ENCODE measurements around the gene ZNF143.
"Not testable (repeated sequence)": the region's sequence is repeated elsewhere in the genome, so short reads cannot be mapped to it uniquely, and the experiment has no call there.

The ZNF143 gene

DNA sequence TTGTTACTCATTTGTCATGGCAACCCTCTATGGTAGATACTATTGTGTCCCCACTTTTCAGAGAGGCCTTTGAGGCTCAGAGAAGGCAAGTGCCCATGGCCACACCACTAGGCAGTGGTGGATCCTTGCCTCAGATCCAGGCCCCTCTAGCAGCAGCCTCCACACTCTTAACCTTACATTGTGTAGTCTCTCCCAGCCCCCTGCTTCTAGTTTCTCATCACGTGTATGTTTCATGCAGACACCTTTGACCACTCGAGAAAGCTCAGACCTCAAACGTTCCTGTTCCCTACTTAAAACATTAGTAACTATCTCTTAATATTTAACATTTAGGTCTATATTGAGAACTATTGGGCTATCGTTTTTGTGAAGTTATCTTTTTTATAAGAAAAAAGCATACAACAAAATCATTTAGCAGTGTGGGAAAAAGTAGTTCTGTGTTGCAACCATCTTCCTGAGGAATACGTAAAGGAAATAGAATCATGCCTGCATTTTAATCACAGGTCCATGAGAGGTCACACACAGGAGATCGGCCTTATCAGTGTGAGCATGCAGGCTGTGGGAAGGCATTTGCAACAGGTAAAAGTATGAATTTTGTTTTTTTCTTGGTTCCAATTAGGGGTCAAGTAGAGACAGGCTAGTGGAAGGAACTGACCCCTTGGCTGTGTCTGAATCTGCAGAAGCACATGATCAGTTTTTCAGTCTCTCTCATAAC, 35.1 kb downstream of the ZNF143 start:
- in situ Hi-C loops (cut with HindIII; ENCODE audit: low sequenced_read_pairs), result no loop called here
- DNase-seq (ENCODE audit: low read depth, low spot score), result no peak
- TF ChIP-seq, protein P1, sequence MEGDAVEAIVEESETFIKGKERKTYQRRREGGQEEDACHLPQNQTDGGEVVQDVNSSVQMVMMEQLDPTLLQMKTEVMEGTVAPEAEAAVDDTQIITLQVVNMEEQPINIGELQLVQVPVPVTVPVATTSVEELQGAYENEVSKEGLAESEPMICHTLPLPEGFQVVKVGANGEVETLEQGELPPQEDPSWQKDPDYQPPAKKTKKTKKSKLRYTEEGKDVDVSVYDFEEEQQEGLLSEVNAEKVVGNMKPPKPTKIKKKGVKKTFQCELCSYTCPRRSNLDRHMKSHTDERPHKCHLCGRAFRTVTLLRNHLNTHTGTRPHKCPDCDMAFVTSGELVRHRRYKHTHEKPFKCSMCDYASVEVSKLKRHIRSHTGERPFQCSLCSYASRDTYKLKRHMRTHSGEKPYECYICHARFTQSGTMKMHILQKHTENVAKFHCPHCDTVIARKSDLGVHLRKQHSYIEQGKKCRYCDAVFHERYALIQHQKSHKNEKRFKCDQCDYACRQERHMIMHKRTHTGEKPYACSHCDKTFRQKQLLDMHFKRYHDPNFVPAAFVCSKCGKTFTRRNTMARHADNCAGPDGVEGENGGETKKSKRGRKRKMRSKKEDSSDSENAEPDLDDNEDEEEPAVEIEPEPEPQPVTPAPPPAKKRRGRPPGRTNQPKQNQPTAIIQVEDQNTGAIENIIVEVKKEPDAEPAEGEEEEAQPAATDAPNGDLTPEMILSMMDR (IDR thresholded peaks at IDR 0.05; ENCODE audit: low read depth, low read length), result no peak
- H3K4me3 ChIP-seq (ENCODE audit: low read depth, low read length), result no peak overlapping the region

DNA sequence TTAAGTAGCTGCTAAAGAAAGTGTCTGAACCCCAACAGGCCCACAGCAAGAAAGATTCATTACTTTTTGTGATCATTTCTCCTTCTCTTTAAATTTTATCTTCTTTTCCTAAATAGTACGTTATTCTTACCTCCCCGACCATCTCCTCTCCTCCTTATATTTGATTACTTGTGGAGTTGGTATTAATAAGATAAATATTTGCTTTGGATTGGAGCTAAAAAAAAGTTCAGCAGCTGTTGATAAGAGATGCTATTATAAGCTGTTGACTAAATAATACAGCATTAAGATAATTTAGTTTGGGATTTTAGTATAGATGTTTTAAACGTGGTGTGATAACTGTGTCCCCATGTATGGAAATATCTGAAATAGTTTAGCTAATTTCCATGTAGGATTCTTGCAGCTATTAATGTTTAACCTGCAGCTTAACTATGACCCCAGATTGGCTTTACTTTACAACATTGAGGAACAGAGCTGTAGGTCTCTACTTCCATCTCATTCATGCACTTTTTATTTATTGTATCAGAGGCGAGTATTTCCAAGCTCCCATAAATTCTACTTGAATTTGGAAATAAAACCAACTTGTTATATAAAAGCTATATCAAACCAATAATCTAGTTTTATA, 37.8 kb downstream of the ZNF143 start:
- H3K4me3 ChIP-seq (ENCODE audit: low read depth, low read length), result no peak overlapping the region
- in situ Hi-C loops (cut with HindIII; ENCODE audit: low sequenced_read_pairs), result no loop called here
- DNase-seq (ENCODE audit: low read depth, low spot score), result no peak
- TF ChIP-seq, protein P1 (IDR thresholded peaks at IDR 0.05; ENCODE audit: low read depth, low read length), result no peak

DNA sequence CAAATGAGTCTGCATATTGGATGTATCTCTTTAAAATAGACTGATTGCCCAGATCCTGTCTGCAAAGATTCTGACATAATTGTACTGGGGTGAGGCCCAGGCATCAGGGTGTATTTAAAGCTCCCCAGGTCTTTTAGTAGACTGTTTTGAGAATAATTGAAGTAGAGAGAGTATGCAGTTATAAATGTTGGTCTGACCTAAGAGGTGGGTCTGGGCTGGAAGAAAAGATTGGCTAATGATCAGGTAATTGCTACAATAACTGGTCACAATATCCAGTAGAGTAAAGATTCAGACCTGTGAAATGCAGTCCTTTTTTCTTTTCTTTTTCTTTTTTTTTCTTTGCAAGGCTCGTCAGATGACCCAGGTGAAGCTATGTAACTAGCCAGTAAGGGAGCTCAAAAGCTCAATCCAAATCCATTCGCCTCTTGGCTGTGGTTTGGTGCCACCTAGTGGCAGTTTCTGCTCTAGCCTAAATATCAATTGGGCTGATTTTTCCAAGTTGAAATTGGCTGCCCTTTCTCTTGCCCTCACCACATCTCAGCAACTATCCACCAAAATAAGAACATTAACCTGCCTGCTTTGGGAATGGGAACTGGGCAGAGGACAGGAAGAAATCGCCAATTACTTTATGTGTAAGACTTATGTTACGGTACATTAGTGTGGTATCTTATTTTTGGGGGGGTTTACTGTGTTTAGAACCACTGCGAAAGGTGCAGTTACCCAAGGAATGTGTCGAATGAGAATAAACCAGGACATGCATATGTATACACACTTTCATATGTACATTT, 45.9 kb downstream of the ZNF143 start:
- H3K4me3 ChIP-seq (ENCODE audit: low read depth, low read length), result no peak overlapping the region
- DNase-seq (ENCODE audit: low read depth, low spot score), result peak; percentile 82
- in situ Hi-C loops (cut with HindIII; ENCODE audit: low sequenced_read_pairs), result no loop called here
- TF ChIP-seq, protein P1 (IDR thresholded peaks at IDR 0.05; ENCODE audit: low read depth, low read length), result peak; percentile 86

DNA sequence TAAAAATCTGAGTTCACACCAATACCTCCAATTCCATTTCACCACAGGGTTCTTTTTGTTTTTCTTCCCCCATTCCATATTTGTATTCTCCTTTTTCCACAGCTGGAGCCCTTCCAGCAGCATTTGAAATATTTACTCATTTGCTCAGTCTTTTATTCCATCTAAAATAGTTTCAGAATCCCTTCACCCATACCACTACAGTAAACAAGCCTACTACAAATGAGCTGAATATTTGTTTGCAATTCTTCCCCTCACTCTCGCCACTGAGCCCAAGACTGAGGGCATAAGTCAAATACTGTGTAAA, 46.4 kb downstream of the ZNF143 start:
- no peak overlapping the region for H3K4me3 ChIP-seq (ENCODE audit: low read depth, low read length)
- TF ChIP-seq, protein P1 (IDR thresholded peaks at IDR 0.05; ENCODE audit: low read depth, low read length), result no peak
- no peak for DNase-seq (ENCODE audit: low read depth, low spot score)
- in situ Hi-C loops (cut with HindIII; ENCODE audit: low sequenced_read_pairs), result no loop called here

DNA sequence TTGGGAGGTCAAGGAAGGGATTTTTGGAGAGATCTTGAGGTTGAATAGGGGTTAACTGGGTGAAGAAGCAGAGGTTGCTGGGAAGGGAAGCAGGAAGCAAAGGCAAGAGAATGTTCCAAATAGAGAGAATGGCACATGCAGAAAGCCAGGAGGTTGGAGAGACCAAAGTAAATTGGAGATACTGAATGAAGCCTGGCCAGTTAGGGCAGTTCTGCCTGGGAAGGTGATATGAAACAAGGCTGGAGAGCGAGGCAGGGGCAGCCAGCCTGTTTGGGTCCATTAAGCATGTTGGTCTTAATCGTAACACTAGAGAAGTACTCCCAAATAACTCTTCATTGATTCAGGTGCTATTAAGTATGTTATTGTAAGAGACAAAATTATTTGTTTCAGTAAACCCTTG, 48.2 kb downstream of the ZNF143 start:
- no peak for DNase-seq (ENCODE audit: low read depth, low spot score)
- TF ChIP-seq, protein P1 (IDR thresholded peaks at IDR 0.05; ENCODE audit: low read depth, low read length), result no peak
- H3K4me3 ChIP-seq (ENCODE audit: low read depth, low read length), result no peak overlapping the region
- in situ Hi-C loops (cut with HindIII; ENCODE audit: low sequenced_read_pairs), result no loop called here

DNA sequence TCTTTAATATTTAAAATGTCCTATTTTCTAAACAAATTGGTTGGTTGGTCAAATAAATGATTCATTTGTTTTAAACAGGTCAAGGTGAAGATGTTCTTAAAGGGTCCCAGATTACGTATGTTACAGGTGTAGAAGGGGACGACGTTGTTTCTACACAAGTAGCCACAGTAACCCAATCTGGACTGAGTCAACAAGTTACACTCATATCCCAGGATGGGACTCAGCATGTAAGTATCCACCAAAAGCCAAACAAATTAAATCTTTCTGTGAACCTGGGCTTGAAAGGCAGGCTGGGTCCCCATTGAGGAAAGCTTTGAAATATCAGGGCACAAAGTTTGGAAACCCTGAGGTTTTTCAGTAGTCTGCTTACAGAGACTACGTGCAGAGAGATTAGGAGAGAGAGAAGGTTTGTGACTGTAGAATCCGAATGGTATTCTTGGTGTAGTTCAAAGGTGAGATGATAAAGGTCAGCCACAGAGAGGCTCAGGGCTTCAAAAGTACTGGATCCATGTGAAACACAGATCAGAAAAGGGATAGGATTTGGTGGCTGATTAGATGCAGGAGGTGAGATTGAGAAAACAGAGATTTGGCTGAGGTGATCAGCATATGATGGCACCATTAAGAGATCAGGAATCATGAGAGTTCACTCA, 51.7 kb downstream of the ZNF143 start:
- in situ Hi-C loops (cut with HindIII; ENCODE audit: low sequenced_read_pairs), result no loop called here

DNA sequence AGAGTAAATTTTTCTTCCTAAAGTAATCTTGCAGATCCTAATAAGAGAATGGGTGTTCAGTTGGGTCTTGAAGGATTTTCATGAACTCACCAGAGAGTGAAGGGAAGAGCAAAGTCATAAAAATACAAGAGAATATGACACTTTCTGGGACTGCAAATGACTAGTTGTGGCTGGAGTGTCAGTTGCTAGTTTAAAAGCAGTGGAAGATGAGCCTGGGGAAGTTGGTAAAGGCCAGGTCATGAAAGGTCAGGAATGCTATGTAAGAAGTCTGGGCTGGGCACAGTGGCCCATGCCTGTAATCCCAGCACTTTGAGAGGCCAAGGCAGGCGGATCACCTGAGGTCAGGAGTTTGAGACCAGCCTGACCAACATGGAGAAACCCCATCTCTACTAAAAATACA, 53.8 kb downstream of the ZNF143 start:
- in situ Hi-C loops (cut with HindIII; ENCODE audit: low sequenced_read_pairs); DNase-seq (ENCODE audit: low read depth, low spot score); H3K4me3 ChIP-seq (ENCODE audit: low read depth, low read length): not testable (repeated sequence)

More for the DNA sequence above, 51.7 kb downstream of the ZNF143 start:
- H3K4me3 ChIP-seq (ENCODE audit: low read depth, low read length), result no peak overlapping the region
- DNase-seq (ENCODE audit: low read depth, low spot score), result no peak
- TF ChIP-seq, protein P1 (IDR thresholded peaks at IDR 0.05; ENCODE audit: low read depth, low read length), result no peak

All from astrocyte of the spinal cord (primary cell).